ENCODE results near the gene RP9.
"Not testable (repeated sequence)": the region's sequence is repeated elsewhere in the genome, so short reads cannot be mapped to it uniquely, and the experiment has no call there.

The RP9 gene

DNA sequence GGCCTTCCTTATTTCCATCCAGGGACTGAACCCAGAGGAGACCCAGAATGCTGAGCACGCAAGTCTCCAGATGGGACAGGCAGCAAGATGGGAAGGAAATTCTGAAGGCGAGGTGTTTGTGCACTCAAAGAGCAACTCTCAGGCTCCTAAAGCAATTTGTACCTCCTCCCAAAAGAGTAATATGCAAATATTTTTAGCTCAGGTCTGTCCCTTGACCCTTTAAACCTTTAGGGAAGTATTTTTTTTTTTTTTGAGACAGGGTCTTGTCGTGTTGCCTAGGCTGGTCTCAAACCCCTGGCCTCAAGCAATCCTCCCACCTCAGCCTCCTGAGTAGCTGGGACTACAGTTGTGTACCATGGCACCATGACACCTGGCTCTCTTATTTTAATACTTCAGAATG is 8.4 kb downstream of the RP9 start:
- DNase-seq: no peak

- no peak for DNase-seq
These were observed 9.9 kb downstream of the RP9 start for GRCh38 chr7:33099154-33099940.

GRCh38 chr7:33094745-33095275 is 14.4 kb downstream of the RP9 start:
- not testable (repeated sequence) for DNase-seq

GRCh38 chr7:33093266-33093665 is 15.9 kb downstream of the RP9 start:
- no peak for DNase-seq

DNA sequence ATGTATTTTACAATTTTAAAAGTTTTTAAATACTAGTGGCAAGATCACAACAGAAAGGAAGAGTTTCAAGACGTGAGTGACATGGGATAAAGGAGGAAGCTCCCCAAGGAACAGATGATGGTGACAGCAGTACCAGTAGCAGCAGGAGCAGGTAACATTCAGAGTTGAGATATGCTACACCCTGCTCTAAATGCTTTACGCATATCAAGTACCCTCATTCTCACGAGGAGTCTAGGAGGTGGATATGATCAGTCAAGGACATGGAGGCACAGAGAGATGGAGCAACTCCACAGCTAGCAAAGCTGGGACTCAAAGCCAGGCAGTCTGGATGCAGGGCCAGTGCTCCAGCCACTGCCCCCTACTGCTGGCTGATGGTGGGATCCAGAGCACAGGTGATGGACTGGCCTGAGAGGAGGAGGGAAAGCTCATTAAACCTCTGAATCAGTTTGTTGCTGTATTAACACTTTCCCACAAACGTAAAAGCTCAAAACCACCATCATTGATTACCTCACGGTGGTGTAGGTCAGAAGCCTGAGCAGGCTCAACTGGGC is 17.5 kb downstream of the RP9 start:
- no peak for DNase-seq

- DNase-seq: no peak
These were observed 18.1 kb downstream of the RP9 start for GRCh38 chr7:33091111-33091531.

DNA sequence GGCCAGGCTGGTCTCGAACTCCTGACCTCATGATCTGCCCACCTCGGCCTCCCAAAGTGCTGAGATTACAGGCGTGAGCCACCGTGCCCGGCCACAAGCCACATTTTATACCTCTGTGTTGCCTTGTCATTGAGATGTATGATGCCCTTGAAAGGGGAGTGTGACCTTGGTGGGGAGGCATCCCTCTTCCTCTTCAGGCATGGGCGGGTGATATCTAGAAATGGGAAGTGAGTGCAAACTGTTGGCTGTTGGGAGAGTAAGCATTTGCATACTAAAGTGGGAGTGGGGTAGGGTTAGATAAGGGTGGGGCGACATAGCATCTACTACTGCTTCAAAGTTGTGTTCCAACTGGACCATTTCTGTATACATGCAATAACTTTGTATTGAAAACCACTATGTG is 20.1 kb downstream of the RP9 start:
- no peak for DNase-seq

- no peak for DNase-seq
These were observed 21.3 kb downstream of the RP9 start for GRCh38 chr7:33087858-33088257.

DNA sequence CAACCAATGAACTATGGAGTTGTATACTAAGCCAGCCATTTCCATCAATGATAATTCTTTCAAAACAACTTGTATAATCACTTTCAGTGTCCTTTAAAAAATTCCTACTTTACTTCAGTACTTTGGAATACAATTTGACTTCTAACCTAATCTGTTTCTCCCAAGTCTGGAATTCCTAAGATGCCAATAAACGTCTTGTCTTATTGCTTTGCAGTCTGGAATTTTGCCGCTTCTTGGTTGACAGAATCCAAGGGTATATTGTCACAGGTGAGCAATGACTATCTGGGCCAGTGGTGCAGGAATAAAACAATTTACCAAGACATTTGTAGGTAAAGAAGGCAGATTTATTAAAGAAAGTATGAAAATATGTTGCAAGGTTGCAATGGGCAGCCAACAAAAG is 21.8 kb downstream of the RP9 start:
- DNase-seq: no peak

DNA sequence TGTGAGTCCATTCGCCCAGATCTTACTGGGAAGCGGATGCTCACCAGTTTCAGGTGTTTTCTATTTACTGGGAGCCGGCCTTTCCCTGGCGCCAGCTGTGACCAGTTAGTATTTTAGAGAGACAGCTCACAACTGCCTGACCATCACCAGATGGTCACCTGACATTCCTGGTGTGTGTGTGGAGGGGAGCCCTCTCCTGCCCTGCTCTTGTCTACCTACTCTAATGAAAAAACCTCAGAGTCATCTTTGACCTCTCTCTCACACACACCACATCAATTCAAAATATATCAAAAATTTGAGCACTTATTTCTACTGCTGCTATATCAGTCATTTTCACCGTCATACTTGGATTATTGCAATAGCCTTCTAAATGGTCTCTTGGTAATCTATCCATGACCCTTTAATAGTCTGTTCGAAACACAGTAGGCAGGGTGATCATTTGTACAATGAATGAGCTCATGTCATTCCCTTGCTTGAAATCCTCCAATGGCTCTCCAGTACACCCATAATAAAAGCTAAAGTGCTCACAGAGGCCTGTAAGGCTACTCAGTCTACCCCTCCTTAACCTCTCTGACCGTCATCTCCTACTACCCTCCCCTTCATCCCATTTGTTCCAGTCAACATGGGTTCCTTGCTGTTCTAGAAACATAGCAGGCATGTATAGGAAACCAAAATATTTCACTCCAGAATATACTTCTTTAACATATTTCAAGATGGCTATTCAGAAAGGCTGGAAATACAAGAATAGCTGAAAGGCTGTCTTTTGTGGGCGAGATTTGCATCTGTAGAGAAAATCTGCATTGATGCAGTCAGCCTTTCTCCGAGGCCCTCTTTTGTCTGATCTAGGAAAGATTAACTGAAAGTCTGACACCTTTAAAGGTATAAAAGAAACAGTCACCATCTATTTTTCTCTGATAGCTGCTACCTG is 29.2 kb downstream of the RP9 start:
- no peak for DNase-seq

- no peak for DNase-seq
These were observed 30.1 kb downstream of the RP9 start for GRCh38 chr7:33079096-33079495.

DNA sequence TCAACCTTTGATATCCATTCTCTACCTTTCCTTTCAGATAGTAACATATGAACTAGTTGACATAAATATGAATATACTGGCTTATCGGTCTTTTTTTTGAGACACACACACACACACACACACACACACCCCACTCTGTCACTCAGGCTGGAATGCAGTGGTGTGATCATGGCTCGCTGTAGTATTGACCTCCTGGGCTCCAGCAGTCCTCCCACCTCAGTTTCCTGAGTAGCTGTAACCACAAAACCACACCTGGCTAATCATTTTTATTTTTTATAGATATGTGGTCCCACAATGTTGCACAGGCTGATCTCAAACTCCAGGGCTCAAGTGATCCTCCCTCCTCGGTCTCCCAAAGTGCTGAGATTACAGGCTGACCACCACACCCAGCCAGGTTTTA is 32.5 kb downstream of the RP9 start:
- DNase-seq: no peak

GRCh38 chr7:33075818-33076518 is 33.2 kb downstream of the RP9 start:
- no peak for DNase-seq

DNA sequence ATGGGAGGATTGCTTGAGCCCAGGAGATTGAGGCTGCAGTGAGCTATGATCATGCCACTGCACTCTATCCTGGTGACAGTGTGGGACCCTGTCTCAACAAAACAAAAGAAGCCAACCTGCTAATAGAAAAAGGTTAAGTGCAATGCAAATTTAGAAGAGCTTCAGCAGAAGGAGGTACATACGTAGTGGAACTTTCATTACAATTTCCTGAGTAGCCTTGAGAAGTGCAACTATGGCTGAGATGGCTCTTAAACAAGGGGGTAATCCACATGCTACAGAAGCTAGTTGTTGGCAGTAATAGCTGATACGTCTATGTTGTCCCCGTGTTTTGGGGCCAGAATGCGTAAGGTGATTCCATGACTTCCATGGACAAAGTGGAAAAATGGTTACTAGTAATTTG is 36.0 kb downstream of the RP9 start:
- DNase-seq: no peak

DNA sequence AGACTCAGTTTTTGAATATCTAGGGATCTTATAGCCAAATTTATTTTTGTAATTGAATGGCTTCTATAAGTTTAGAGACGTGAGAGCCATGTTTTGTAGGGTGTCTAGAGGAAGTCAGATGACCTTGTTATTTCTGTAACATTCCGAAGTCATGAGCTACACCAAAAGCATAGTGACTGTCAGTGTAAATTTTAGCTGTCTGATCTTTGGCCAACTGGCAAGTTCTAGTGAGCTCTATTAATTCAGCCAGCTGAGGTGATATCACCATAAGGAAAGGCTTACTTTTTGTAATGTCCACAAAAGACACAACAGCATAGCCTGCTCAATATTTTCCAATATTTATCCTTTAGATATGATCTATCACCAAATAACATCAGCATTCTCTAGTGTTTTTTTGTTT is 36.7 kb downstream of the RP9 start:
- no peak for DNase-seq

DNA sequence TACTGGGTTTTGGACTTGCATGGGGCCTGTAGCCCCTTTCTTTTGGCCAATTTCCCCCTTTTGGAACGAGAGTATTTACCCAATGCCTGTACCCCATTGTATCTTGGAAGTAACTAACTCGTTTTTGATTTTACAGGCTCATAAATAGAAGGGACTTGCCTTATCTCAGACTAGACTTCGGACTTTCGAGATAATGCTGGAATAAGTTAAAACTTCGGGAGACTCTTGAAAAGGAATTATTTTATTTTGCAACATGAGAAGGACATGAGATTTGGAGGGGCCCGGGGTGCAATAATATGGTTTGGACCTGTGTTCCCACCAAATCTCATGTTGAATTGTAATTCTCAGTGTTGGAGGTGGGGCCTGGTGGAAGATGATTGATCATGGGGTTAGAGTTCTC is 38.4 kb downstream of the RP9 start:
- no peak for DNase-seq

GRCh38 chr7:33070277-33070676 is 38.9 kb downstream of the RP9 start:
- DNase-seq: no peak

- no peak for DNase-seq
These were observed 41.3 kb downstream of the RP9 start for GRCh38 chr7:33067921-33068320.

DNA sequence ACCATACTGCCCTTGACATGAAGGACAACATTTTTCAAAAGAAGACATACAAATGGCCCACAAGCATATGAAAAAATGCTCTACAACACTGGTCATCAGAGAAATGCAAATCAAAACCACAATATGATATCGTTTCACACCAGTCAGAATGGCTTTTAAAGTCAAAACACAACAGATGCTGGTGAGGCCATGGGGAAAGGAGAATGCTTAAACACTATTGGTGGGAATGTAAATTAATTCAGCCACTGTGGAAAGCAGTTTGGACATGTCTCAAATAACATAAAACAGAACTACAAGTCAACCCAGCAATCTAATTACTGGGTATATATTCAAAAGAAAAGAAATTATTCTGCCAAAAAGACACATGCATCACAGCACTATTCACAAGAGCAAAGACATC is 42.4 kb downstream of the RP9 start:
- DNase-seq: no peak

GRCh38 chr7:33065981-33066380 is 43.2 kb downstream of the RP9 start:
- no peak for DNase-seq

DNA sequence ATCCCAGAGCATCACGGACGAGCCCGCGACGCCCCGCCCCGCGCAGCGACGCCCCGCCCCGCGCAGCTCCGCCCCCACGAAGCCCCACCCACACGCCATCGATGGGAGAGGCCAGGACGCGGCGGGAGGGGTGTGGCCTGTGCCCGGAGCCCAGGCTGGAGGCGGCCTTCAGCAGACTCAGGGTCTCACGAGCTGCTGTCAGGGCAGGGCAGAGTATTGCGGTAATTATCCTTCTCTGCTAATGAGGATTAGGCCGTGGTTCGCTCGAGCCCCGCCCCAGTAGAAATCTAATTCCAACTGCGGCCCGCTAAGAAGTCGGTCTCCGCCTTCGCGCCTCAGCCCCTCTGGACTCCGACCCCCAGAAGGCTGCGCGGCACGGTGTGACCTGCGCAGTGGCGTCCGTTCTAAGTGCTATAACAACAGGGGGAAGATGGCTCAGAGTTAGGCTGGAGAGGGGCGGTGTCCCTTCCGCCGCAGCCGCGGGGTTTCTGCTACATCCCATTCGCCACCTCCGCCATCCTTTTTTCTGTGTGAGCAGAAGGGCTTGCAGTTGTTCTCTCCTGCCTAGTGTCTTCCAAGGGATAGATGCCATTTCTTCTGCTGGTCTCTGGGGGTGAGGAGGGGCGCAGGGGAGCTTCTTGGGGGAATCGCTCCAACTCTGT is 46.3 kb downstream of the RP9 start:
- DNase-seq: peak; percentile 93

DNA sequence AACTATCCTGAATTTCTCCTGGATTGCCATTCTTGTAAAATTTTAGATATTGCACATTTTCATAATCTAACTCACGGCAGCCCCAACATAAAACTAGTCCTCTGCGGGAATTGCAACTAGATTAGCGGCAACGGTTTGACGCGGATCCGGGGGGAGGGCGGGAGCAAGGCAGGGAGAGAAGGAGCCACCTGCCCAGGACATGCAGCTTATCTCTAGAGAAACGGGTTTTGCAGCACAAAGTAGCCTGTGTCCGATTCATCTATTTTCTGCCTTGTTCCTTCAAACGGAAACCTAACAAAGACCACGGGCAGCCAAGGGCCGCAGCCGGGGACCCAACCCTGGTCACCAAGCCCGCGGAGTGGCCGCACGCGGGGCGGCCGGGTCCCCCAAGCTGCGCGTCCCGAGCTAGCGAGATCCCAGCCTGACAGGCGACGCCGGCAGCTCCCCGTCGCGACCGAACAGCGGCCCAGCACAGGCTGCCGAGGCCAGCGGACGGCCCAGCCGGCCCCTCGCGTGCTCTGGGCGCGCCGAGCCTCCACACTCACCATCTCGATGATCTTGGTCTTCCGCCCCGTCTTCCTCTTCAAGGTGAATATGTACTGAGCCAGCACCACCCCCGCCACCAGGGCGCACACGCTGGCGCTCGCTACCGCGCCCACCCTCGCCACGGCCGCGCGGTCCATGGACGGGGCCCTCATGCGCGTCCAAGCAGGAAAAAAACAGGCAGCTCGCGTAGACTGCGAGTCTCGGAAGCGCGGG is 47.0 kb downstream of the RP9 start, which contains the start of gene NT5C3A:
Gene NT5C3A, minus strand, starts transcription at position 754 of the 759 bp plus-strand sequence. Its CDS starts 71 bp downstream, at position 683.
- peak; percentile 39 for DNase-seq

All from NCI-H2029 (cell line).